Measurements from ENCODE around the gene ATP11A. TPM values are rescaled to one million over a fixed set of nuclear protein-coding genes. Genes with fewer than 3 reads are reported as not detected.

ATP11A gene
- total and polyA plus RNA-seq, 2 donors (not counting 3 experiments of a cell fraction or from before 2014, with no cell fraction given) = 16.5 to 88.1 TPM

DNA sequence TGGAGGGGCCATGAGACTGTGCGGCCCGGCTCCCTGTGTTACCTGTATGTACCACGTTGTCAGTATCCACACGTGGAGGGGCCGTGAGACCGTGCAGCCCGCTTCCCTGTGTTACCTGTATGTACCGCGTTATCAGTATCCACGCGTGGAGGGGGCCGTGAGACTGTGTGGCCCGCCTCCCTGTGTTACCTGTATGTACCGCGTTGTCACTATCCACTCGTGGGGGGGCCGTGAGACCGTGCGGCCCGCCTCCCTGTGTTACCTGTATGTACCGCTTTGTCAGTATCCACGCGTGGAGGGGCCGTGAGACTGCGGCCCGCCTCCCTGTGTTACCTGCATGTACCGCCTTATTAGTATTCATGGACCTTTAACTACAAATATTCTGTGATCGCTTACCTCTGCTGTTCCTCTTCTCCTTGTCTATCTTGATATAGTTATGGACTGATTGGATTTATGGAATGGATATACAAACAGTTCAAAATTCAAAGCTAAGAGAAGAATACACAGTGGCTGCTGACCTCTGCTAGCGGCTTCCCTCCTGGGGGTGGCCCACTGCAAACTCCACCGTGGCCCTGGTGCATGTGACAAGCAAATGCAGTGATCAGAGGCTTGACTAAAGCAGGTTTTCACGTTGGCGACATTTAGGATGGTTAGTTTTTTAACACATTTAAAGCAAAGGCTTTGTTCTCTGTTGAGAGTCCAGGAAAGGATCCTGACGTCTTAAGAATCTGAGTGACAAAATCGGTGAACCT lies 38.7 kb downstream of the ATP11A start:
- FAIRE-seq = no peak
- TF ChIP-seq GATA2 (IDR thresholded peaks at IDR 0.05; ENCODE audit: insufficient read depth, insufficient read length, low read depth, low read length) = no peak
- TF ChIP-seq CTCF (IDR thresholded peaks at IDR 0.05; ENCODE audit: extremely low read depth in 1 of 2, insufficient read depth in 1 of 2, low read depth in 1 of 2, low read length in 2 of 2) = no peak
- TF ChIP-seq EZH2 (IDR thresholded peaks at IDR 0.05; ENCODE audit: borderline replicate concordance, low read depth, low read length, severe bottlenecking) = no peak
- no peak for TF ChIP-seq POLR2AphosphoS5 (IDR thresholded peaks at IDR 0.05; ENCODE audit: insufficient read depth, low read depth, low read length)
- TF ChIP-seq POLR2A (IDR thresholded peaks at IDR 0.05; ENCODE audit: low read depth, low read length) = no peak
- TF ChIP-seq FOS (IDR thresholded peaks at IDR 0.05; ENCODE audit: borderline replicate concordance, insufficient read depth, low read length) = no peak
- TF ChIP-seq MYC (IDR thresholded peaks at IDR 0.05; ENCODE audit: low read depth, low read length) = no peak
- TF ChIP-seq, protein P1, sequence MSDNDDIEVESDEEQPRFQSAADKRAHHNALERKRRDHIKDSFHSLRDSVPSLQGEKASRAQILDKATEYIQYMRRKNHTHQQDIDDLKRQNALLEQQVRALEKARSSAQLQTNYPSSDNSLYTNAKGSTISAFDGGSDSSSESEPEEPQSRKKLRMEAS (IDR thresholded peaks at IDR 0.05; ENCODE audit: insufficient read depth, insufficient read length) = no peak
- no peak for TF ChIP-seq JUN (IDR thresholded peaks at IDR 0.05; ENCODE audit: borderline replicate concordance, insufficient read depth, insufficient read length, low read depth)
- CTCF ChIA-PET = no interaction called here

More for the DNA sequence above, 38.7 kb downstream of the ATP11A start:
- H3K4me3 ChIP-seq (replicated peaks in 1 of 3; ENCODE audit: insufficient read depth in 1 of 3, low read depth in 1 of 3, low read length in 3 of 3) = no peak overlapping the region
- POLR2A ChIA-PET = no interaction called here
- BruUV-seq (replicated peaks) = no TSS peak
- H3K27me3 ChIP-seq (ENCODE audit: control insufficient read depth in 2 of 2, insufficient read depth in 2 of 2, low read length in 2 of 2) = no peaks in the 10 kb centered on the region
- H3K4me1 ChIP-seq (ENCODE audit: control insufficient read depth, extremely low read depth, insufficient read depth, low read length) = peaks cover 5% of the 10 kb centered on the region
- peaks cover 15% of the 10 kb centered on the region for H3K79me2 ChIP-seq (ENCODE audit: control insufficient read depth, insufficient read depth, low read length)
- H3K27ac ChIP-seq (ENCODE audit: insufficient read depth, low read depth, low read length) = no peak overlapping the region
- no peak for DNase-seq (ENCODE audit: low read depth, low spot score)
- no peak overlapping the region for H3K9ac ChIP-seq (replicated peaks; ENCODE audit: extremely low read depth, insufficient read depth, low read length)
- H3K4me2 ChIP-seq (ENCODE audit: insufficient read depth, low read length) = no peak overlapping the region
- dilution Hi-C loops (cut with MboI; ENCODE audit: extremely low pct_ligation_motif_present, low sequenced_read_pairs) = no loop called here
- no peaks in the 10 kb centered on the region for H3K9me3 ChIP-seq (replicated peaks; ENCODE audit: control insufficient read depth, insufficient read depth, low read length)
- no peaks in the 10 kb centered on the region for H4K20me1 ChIP-seq (replicated peaks; ENCODE audit: control insufficient read depth, extremely low read depth, insufficient read depth, low read length)
- no peaks in the 10 kb centered on the region for H3K9me1 ChIP-seq (replicated peaks; ENCODE audit: control insufficient read depth, extremely low read depth, insufficient read depth, low read length)
- intact Hi-C loops (cut with micrococcal nuclease) = no loop called here
- H2AFZ ChIP-seq (ENCODE audit: low read depth, low read length) = no peak overlapping the region
- no peaks in the 10 kb centered on the region for H3K36me3 ChIP-seq (ENCODE audit: control insufficient read depth in 2 of 2, extremely low read depth in 1 of 2, insufficient read depth in 2 of 2, low read length in 2 of 2)

Measured in endothelial cell of umbilical vein (primary cell).